GM19239 (cell line): ENCODE measurements around the gene NLRP5.
A peak's percentile ranks its signal among the peaks of the same experiment; 100 is the strongest.
"Not testable (repeated sequence)": the region's sequence is repeated elsewhere in the genome, so short reads cannot be mapped to it uniquely, and the experiment has no call there.

Experiments used
- DNase-seq: peaks from one replicate; pipeline ENCODE4 v3.0.0; 2011; ENCODE audit warnings: low spot score; ENCODE audit not compliant: insufficient read length
- FAIRE-seq: peaks from 2 replicates; lab custom pipeline; 2011; peaks lifted over from hg19 to GRCh38; lab: Jason Lieb, UNC

NLRP5 gene

GRCh38 chr19:56097306-56097705 lies 110.7 kb downstream of the NLRP5 start:
- FAIRE-seq (no peak), DNase-seq (no peak)

GRCh38 chr19:56097776-56098175 lies 111.2 kb downstream of the NLRP5 start:
- DNase-seq (no peak), FAIRE-seq (no peak)

DNA sequence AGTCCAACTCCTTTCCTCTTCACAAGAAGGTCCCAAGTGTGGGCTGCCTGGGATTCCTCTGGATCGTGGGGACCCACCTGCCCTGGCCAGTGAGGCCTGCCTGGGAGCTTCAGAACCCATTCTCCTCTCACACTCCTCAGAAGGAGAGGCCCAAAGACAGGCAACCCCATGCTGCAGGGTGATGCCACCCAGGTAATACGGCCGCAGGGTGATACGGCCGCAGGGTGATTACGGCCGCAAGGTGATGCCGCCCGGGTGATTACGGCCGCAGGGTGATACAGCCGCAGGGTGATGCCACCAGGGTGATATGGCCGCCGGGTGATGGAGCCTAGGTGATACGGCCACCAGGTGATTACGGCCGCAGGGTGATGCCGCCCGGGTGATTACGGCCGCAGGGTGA lies 111.7 kb downstream of the NLRP5 start:
- not testable (repeated sequence) for FAIRE-seq, DNase-seq

DNA sequence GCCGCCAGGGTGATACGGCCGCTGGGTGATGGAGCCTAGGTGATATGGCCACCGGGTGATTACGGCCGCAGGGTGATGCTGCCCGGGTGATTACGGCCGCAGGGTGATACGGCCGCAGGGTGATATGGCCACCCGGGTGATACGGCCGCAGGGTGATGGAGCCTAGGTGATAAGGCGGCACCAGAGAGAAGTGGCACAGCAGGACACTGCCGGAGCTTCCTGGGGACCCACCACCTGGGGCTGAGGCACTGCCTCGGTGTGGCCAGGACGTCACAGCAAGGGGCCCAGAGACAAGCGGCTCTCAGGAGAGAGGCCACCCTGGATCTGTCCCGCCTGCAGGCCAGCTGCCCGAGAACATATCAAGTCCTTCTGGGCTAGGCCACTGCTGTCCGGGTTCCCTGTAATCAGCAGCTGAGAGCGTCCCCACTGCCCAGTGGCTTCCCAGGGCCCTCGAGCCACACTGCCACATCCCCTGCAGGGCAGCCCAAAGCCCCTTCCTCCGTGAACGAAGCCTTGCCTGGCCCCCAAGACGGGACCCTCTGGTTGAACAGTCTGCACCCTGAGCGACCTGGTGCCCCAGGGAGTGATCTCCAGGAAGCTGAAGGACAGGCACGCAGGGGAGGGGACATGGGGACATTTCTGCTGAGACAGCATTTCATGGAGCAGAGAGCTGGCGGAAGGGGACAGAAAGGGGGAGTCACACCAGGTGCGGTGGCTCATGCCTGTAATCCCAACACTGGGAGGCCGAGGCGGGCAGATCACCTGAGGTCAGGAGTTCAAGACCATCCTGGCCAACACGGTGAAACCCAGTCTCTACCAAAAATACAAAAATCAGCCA lies 112.4 kb downstream of the NLRP5 start:
- DNase-seq, result no peak
- FAIRE-seq, result no peak

DNA sequence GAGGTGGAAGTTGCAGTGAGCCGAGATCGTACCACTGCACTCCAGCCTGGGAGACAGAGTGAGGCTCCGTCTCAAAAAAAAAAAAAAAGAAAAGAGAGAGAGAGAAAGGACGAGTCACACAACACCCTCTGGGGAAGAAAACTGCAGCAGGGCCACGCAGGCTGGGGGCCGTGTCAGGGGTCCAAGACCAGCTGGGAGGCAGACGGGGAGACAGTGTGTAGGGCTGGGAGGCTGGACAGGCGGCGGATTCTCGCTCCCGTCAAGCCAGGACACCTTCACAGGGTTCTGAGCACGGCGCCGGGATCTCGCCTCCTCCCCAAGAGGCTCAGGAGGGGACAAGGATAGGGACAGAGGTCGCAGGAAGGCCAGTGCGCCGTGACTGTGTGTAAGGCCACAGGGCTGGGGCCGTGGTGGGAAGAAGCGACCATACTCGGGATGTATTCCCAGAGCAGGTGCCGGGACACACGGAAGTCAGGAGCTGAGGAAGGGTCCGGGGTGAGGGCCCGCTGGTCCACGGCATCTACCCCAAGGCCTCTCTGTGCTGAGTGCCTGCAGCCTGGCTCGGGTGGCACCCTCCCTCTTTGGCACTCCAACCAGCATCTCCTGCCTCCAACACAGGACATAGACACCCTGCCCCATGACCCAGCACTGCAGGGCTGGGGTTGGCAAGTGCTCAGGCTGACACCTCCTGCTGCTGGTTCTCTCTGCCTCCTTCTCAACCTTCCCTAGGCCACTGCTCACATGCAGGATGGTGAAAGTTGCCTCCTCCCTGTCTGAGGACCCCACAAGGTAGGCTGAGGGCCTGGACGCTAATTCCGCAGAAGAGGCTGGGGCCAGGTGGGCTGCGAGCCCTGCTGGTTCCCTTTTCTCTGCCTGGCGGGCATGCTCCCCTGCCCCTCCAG lies 113.3 kb downstream of the NLRP5 start:
- no peak for DNase-seq
- FAIRE-seq, result no peak

GRCh38 chr19:56101095-56101494 lies 114.5 kb downstream of the NLRP5 start:
- DNase-seq (no peak), FAIRE-seq (no peak)

- DNase-seq, result no peak
Measured at GRCh38 chr19:56101746-56102535, 115.4 kb downstream of the NLRP5 start.

DNA sequence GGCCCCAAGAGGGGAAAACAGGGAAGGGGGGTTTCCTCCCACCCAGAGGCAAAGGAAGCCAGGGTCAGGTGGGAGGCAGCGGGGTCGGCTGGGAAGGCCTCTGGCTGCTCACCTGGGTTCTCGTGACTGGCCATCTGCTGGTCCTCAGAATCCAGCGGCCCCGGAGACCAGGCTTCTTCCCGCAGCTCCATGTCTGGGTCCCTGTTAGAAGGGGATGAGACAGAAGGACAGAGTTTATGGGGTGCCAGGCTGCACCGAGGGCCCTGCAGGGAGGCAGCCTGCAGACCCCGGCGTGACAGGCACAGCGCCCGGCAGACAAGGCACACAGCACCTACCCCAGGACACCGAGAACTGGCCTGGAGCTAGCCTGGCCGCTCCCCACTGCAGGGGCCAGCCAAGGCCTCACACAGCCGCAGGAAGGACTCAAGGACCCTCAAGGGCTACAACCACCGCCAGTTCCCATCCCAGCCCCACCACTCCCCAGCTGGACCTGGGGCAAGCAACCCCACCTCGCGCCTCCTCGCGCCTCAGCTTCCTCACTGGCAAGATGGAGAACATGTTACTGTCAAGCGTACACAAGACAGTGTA lies 116.5 kb downstream of the NLRP5 start:
- FAIRE-seq, result no peak

More at GRCh38 chr19:56101746-56102535, 115.4 kb downstream of the NLRP5 start:
- no peak for FAIRE-seq

DNA sequence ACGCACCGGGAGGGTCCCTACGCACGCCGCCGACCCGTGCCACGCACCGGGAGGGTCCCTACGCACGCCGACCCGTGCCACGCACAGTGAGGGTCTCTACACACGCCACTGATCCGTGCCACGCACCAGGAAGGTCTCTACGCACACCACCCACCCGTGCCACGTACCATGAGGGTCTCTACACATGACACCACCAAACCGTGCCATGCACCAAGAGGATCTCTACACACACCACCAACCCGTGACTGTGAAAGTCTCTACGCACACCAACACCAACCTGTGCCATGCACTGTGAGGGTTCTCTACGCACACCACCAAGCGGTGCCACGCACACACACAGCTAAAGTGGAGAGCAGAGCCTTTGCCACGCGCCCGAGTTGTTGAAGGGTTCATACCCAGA lies 117.8 kb downstream of the NLRP5 start:
- no peak for DNase-seq
- FAIRE-seq, result no peak

More for the DNA sequence above, 116.5 kb downstream of the NLRP5 start:
- no peak for DNase-seq

DNA sequence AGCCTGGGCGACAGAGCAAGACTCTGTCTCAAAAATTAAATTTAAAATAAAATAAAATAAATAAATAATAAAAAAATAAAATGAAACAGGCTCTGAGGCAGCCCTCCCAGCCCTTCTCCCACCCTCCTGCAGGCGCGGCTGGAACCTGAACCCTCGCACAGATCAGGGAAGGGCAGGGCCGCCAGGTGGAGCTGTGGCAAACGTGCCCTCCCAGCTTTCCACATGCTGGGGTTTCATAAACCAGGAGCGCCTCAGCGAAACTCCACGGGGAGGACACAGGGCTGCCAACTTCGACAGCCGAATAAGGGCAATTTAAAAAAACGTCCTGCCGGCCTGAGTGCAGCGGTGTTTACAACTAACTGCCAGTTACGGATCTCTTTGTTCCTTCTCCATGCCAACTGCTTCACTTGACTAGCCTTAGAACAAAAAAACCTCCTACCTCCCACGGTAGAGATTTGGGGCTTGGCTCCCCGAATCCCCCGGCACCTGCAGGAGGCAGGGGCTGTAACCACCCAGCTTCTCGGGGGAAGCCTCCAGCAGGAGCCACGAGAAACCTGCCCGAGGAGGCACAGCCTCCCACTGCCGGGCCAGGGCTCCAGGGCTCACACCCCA lies 118.6 kb downstream of the NLRP5 start:
- peak; percentile 59 for FAIRE-seq
- DNase-seq, result peak; percentile 79

- DNase-seq, FAIRE-seq: not testable (repeated sequence)
Measured at GRCh38 chr19:56105831-56106396, 119.3 kb downstream of the NLRP5 start.

- DNase-seq, result no peak
- FAIRE-seq, result no peak
Measured at GRCh38 chr19:56106397-56106849, 119.8 kb downstream of the NLRP5 start.

GRCh38 chr19:56106993-56107392 lies 120.4 kb downstream of the NLRP5 start:
- FAIRE-seq (no peak), DNase-seq (no peak)

DNA sequence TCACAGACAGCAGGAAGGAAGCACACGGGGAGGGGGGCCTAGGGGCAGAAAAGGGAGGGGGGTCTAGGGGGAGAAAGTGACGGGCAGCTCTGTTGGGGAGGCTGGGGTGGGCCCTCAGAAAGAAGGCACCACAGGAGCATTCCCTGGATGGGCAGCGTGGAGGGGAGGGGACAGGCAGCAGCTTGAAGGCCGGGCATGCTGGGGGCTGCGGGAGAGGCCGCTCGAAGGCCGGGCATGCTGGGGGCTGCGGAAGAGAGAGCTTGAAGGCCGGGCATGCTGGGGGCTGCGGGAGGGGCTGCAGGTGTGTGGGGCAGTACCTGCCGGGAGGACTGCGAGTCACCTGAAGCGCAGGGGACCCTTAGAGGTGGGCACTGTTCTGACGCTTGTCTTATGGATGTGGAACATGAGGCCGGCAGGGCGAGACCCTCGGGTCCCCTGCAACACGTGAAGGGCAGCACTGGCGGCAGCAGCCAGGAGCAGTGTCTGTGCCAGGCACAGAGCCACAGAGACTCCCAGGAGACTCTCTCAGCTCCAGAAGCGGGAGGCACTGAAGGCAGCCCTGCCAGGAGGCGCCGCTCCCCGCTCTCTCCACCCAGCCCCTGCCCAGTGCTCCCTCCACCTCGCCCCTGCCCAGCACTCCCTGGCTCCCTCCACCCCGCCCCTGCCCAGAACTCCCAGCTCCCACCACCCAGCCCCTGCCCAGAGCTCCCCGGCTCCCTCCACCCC lies 121.2 kb downstream of the NLRP5 start:
- DNase-seq, result no peak
- FAIRE-seq, result no peak

GRCh38 chr19:56108447-56109195 lies 122.0 kb downstream of the NLRP5 start:
- DNase-seq (no peak), FAIRE-seq (no peak)

- FAIRE-seq (peak; percentile 82), DNase-seq (no peak)
Measured at GRCh38 chr19:56109226-56109625, 122.7 kb downstream of the NLRP5 start.

GRCh38 chr19:56110515-56111448 lies 124.2 kb downstream of the NLRP5 start:
- FAIRE-seq (no peak), DNase-seq (no peak)
